Measurements from ENCODE around the gene PIK3CA. TPM values are rescaled to one million over a fixed set of nuclear protein-coding genes. Genes with fewer than 3 reads are reported as not detected.
A peak's percentile ranks its signal among the peaks of the same experiment; 100 is the strongest.
"Not testable (repeated sequence)": the region's sequence is repeated elsewhere in the genome, so short reads cannot be mapped to it uniquely, and the experiment has no call there.

PIK3CA gene
- total RNA-seq, 2 experiments from 2014 or later = 16.7 to 19.1 TPM

- peaks cover 15% of the 10 kb centered on the region for H3K27me3 Mint-ChIP-seq
- no peak overlapping the region for H3K4me3 Mint-ChIP-seq
- CTCF ChIA-PET = interaction anchor here (1.0 kb wide), 1 partner anchor 10 kb away, joined by 6 read pairs; no protein-coding TSS in a partner anchor
- intact Hi-C loops (cut with micrococcal nuclease) = no loop called here
- DNase-seq = peak; percentile 18
- no peaks in the 10 kb centered on the region for H3K36me3 Mint-ChIP-seq
- H3K9me3 Mint-ChIP-seq = no peaks in the 10 kb centered on the region
- POLR2A ChIA-PET = no interaction called here
- no peak overlapping the region for H3K27ac Mint-ChIP-seq
- no peaks in the 10 kb centered on the region for H3K4me1 Mint-ChIP-seq (ENCODE audit: low read depth)
These were observed 124.2 kb downstream of the PIK3CA start for GRCh38 chr3:179272385-179272784.

- H3K36me3 Mint-ChIP-seq; H3K4me1 Mint-ChIP-seq (ENCODE audit: low read depth); H3K9me3 Mint-ChIP-seq; DNase-seq; H3K4me3 Mint-ChIP-seq; intact Hi-C loops (cut with micrococcal nuclease); H3K27ac Mint-ChIP-seq; CTCF ChIA-PET; POLR2A ChIA-PET: not testable (repeated sequence)
- peaks cover 14% of the 10 kb centered on the region for H3K27me3 Mint-ChIP-seq
These were observed 126.3 kb downstream of the PIK3CA start for GRCh38 chr3:179274434-179274833.

GRCh38 chr3:179276001-179276400 lies 127.8 kb downstream of the PIK3CA start:
- Mint-ChIP-seq H3K36me3 (no peaks in the 10 kb centered on the region), H3K9me3 (no peaks in the 10 kb centered on the region), H3K27me3 (peaks cover 17% of the 10 kb centered on the region), H3K4me3 (no peak overlapping the region), H3K4me1 (ENCODE audit: low read depth) (no peaks in the 10 kb centered on the region), H3K27ac (no peak overlapping the region)
- intact Hi-C loops (cut with micrococcal nuclease) = no loop called here
- CTCF ChIA-PET = no interaction called here
- POLR2A ChIA-PET = no interaction called here
- DNase-seq = no peak

GRCh38 chr3:179276743-179277142 lies 128.6 kb downstream of the PIK3CA start:
- no peak overlapping the region for H3K27ac Mint-ChIP-seq
- ChIA-PET POLR2A (no interaction called here), CTCF (no interaction called here)
- H3K36me3 Mint-ChIP-seq = no peaks in the 10 kb centered on the region
- H3K9me3 Mint-ChIP-seq = no peaks in the 10 kb centered on the region
- H3K4me1 Mint-ChIP-seq (ENCODE audit: low read depth) = no peaks in the 10 kb centered on the region
- no peak overlapping the region for H3K4me3 Mint-ChIP-seq
- peaks cover 20% of the 10 kb centered on the region for H3K27me3 Mint-ChIP-seq
- intact Hi-C loops (cut with micrococcal nuclease) = no loop called here
- no peak for DNase-seq

GRCh38 chr3:179278151-179278550 lies 130.0 kb downstream of the PIK3CA start:
- Mint-ChIP-seq H3K27ac (no peak overlapping the region), H3K4me1 (ENCODE audit: low read depth) (no peaks in the 10 kb centered on the region), H3K27me3 (peaks cover 26% of the 10 kb centered on the region), H3K4me3 (no peak overlapping the region), H3K9me3 (no peaks in the 10 kb centered on the region), H3K36me3 (no peaks in the 10 kb centered on the region)
- intact Hi-C loops (cut with micrococcal nuclease) = no loop called here
- CTCF ChIA-PET = no interaction called here
- DNase-seq = no peak
- POLR2A ChIA-PET = no interaction called here

GRCh38 chr3:179278932-179279693 lies 131.0 kb downstream of the PIK3CA start:
- Mint-ChIP-seq H3K27me3 (peaks cover 27% of the 10 kb centered on the region), H3K27ac (no peak overlapping the region)
- POLR2A ChIA-PET = no interaction called here

GRCh38 chr3:179279837-179280236 lies 131.7 kb downstream of the PIK3CA start:
- no peak overlapping the region for H3K27ac Mint-ChIP-seq
- CTCF ChIA-PET = no interaction called here
- no peaks in the 10 kb centered on the region for H3K4me1 Mint-ChIP-seq (ENCODE audit: low read depth)
- no peaks in the 10 kb centered on the region for H3K9me3 Mint-ChIP-seq
- no peak for DNase-seq
- intact Hi-C loops (cut with micrococcal nuclease) = no loop called here
- H3K27me3 Mint-ChIP-seq = peaks cover 27% of the 10 kb centered on the region
- no peaks in the 10 kb centered on the region for H3K36me3 Mint-ChIP-seq
- no peak overlapping the region for H3K4me3 Mint-ChIP-seq
- POLR2A ChIA-PET = no interaction called here

More at GRCh38 chr3:179278932-179279693, 131.0 kb downstream of the PIK3CA start:
- no peaks in the 10 kb centered on the region for H3K9me3 Mint-ChIP-seq
- intact Hi-C loops (cut with micrococcal nuclease) = no loop called here
- H3K4me3 Mint-ChIP-seq = no peak overlapping the region
- no peaks in the 10 kb centered on the region for H3K4me1 Mint-ChIP-seq (ENCODE audit: low read depth)
- no peak for DNase-seq
- CTCF ChIA-PET = no interaction called here
- no peaks in the 10 kb centered on the region for H3K36me3 Mint-ChIP-seq

- peaks cover 25% of the 10 kb centered on the region for H3K27me3 Mint-ChIP-seq
- CTCF ChIA-PET = no interaction called here
- H3K4me1 Mint-ChIP-seq (ENCODE audit: low read depth) = no peaks in the 10 kb centered on the region
- POLR2A ChIA-PET = no interaction called here
- no peaks in the 10 kb centered on the region for H3K36me3 Mint-ChIP-seq
- intact Hi-C loops (cut with micrococcal nuclease) = no loop called here
- H3K4me3 Mint-ChIP-seq = no peak overlapping the region
- H3K27ac Mint-ChIP-seq = no peak overlapping the region
- no peak for DNase-seq
- no peaks in the 10 kb centered on the region for H3K9me3 Mint-ChIP-seq
These were observed 133.7 kb downstream of the PIK3CA start for GRCh38 chr3:179281825-179282224.

GRCh38 chr3:179286331-179286730 lies 138.2 kb downstream of the PIK3CA start:
- CTCF ChIA-PET = no interaction called here

GRCh38 chr3:179288845-179289244 lies 140.7 kb downstream of the PIK3CA start:
- no peaks in the 10 kb centered on the region for H3K36me3 Mint-ChIP-seq
- no peak overlapping the region for H3K27ac Mint-ChIP-seq
- H3K27me3 Mint-ChIP-seq = peaks cover 5% of the 10 kb centered on the region
- no peak for DNase-seq
- H3K4me1 Mint-ChIP-seq (ENCODE audit: low read depth) = no peaks in the 10 kb centered on the region
- intact Hi-C loops (cut with micrococcal nuclease) = no loop called here
- CTCF ChIA-PET = no interaction called here
- no peak overlapping the region for H3K4me3 Mint-ChIP-seq
- H3K9me3 Mint-ChIP-seq = no peaks in the 10 kb centered on the region
- POLR2A ChIA-PET = no interaction called here

More at GRCh38 chr3:179286331-179286730, 138.2 kb downstream of the PIK3CA start:
- intact Hi-C loops (cut with micrococcal nuclease) = no loop called here
- DNase-seq = no peak
- H3K27me3 Mint-ChIP-seq = peaks cover 10% of the 10 kb centered on the region
- POLR2A ChIA-PET = no interaction called here
- no peaks in the 10 kb centered on the region for H3K36me3 Mint-ChIP-seq
- H3K4me3 Mint-ChIP-seq = no peak overlapping the region
- H3K9me3 Mint-ChIP-seq = no peaks in the 10 kb centered on the region
- H3K4me1 Mint-ChIP-seq (ENCODE audit: low read depth) = no peaks in the 10 kb centered on the region
- H3K27ac Mint-ChIP-seq = no peak overlapping the region

GRCh38 chr3:179289295-179289694 lies 141.1 kb downstream of the PIK3CA start:
- no peak overlapping the region for H3K27ac Mint-ChIP-seq
- POLR2A ChIA-PET = no interaction called here

More at GRCh38 chr3:179289295-179289694, 141.1 kb downstream of the PIK3CA start:
- no peak for DNase-seq
- CTCF ChIA-PET = no interaction called here
- Mint-ChIP-seq H3K36me3 (no peaks in the 10 kb centered on the region), H3K9me3 (no peaks in the 10 kb centered on the region), H3K4me3 (no peak overlapping the region), H3K4me1 (ENCODE audit: low read depth) (no peaks in the 10 kb centered on the region), H3K27me3 (peaks cover 5% of the 10 kb centered on the region)
- intact Hi-C loops (cut with micrococcal nuclease) = no loop called here

All from activated CD4-positive, alpha-beta memory T cell treated with anti-CD3 and anti-CD28 coated beads for 36 hours (primary cell).